HG03095 (cell line): ENCODE results near the gene GPX2.

Source experiments
- ATAC-seq: cut with Tn5 transposase; IDR thresholded peaks from one replicate; pipeline ENCODE4 v1.9.1; 2021; ENCODE audit warnings: moderate library complexity; ENCODE audit not compliant: unreplicated experiment

GPX2 gene

DNA sequence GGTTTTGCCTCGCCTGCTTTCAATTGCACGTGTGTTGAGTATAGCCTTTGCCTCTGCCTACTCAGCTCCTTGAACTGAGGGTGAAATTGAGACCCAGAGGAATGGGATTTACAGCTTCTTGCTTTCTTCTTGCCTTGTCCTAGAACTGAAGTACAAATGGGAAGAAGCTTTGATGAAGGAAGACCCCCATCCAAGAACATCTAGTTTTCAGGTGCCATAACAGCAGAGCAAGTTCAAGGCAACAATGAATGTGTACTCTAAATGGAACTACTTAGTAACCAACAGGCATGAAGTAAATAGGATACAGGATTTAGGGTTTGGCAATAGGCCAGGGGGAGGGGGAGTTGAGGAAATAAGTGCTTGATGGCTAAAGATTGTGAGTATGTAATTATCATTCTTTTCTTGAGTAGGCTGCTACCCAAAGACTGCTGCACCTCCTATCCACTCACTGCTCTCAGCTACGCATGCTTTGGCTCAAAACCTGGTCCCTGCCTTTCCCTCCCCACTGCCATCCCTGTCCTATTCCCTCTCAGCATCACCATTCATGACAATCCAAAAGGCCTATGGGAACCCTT is 2.1 kb downstream of the GPX2 start:
- no peak for ATAC-seq

DNA sequence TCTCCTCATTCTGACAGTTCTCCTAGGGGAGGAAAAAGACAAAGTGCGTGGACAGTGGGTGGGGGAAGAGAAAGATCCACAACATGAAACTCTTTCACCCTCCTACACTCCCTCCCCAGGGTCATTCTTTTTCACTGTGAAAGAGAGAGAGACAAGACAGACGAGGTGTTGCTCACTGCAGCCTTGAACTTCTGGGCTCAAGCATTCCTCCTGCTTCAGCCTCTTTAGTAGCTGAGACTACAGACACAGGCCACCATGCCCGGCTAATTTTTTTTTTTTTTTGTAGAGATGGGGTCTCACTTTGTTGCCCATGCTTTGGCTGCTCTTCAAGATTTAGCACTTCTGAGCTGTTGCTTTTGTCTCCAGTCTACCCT is 2.7 kb downstream of the GPX2 start:
- ATAC-seq, result no peak

DNA sequence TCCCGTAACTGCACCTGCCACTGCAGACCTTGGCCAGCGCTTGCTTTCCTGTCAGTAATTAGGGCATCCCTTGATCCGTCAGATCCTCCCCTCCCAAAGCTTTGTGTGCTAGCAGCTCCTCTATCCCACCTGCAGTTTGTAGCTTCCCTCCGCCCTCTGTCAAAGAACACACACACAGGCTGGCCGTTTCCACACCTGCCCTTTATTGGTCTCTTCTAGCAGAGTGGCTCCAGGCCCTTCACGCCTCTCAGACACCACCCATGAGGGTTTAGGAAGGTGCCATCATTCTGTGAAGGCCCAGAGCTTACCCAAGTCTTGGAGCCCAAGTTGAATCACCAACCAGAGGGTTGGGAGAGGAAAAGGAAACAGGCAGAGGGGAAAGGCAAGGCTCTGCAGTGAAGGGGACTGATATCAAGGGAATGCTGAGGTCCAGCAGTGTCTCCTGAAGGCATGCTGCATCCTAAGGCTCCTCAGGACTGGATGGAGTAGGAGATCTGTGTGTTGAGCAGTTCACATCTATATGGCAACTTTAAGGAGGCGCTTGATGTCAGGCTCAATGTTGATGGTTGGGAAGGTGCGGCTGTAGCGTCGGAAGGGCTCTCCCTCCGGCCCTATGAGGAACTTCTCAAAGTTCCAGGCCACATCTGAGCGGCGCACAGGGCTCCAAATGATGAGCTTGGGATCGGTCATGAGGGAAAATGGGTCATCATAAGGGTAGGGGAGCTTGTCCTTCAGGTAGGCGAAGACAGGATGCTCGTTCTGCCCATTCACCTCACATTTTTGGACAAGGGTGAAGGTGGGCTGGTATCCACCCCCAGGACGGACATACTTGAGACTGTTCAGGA is 3.4 kb downstream of the GPX2 start:
- ATAC-seq, result no peak

DNA sequence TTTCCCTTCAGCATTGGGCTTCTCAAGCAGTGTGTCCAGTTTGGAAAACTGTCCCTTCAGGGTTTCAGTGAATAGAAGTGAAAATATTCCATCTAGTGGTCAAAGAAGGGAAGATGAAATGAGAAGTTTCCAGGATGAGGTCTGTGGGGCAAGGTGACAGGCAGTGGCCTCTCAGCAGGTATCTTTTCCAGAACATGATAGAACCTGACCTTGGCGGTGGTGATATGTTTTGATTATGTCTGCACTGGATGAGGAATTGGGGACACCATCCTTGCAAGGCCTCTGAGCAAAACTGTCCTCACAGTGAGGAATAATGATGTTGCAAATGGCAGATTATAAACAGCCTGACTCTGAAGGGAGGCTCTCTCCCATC is 4.7 kb downstream of the GPX2 start:
- ATAC-seq, result no peak

DNA sequence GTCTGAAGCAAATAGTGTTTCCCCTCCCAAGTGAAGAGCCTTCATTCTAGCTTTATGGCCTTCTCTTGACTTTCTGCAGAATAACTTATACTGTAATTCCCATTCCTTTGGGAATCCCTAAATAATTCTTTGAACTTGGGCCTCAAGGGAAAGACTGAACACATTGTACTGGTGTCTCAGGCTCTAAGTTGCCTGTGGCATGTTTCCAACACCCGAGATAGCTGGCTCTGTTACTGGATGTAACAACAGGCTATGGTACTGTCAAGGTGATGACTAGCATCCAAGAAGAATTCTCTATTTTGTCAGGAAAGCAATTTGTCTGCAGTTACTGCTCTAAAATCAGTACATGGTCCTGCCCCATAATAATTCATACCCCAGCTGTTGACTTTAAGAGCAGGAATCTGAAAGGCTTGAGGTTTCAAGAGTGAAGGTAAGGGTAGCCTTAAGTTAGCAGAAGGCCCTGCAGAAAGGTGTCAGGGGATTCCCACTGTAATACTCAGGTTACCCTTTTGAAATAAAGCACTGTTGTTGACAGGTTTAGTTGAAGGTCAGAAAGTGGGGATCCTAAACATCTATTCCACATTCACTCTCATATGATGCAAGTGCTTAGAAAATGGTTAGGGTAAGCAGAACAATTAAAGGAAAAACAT is 5.2 kb downstream of the GPX2 start:
- no peak for ATAC-seq

DNA sequence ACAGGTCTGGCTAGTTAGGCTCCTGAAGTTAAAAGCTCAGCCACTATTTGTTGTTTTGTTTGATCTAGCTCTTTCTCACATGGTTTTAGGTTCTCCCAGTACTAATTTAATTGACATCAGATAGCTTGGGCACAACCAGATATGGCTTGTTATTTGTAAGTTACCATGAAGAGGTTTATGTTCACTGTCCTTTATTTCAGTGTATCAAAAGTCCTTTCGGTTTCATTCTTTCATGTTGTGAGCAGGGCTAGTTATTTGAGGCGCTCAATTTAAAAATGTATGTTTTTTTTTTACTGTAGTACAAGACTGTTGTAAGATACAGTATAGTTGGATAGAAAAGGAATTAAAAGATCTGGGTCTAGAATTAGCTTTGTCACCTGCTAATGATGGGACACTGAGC is 7.0 kb downstream of the GPX2 start:
- ATAC-seq, result no peak

DNA sequence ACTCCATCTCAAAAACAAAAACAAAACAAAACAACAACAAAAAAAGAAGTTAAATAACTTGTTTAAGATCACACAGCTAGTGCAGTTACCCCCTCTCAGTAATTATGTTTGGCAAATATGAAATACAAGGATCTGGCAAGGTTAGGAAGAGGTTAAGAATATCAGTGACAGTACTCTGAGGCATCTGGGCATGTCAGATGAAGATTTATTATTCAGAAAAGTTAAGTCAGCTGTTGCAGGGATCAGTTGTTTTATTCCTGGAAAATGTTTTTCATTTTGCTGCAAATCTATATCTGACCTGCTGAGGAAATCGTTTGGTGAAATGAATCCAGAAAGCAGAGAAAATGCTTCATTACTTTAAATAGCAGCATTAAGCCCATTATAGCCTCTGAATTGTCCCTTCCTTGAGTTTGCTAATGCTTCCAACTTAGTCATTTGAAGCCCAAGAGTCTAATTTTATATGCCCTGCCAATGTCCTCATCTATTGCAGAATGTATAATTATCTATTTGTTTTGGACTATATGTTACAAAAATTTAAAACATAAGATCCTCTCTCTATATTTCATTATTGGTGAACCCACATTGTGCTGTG is 8.1 kb downstream of the GPX2 start:
- ATAC-seq, result no peak

DNA sequence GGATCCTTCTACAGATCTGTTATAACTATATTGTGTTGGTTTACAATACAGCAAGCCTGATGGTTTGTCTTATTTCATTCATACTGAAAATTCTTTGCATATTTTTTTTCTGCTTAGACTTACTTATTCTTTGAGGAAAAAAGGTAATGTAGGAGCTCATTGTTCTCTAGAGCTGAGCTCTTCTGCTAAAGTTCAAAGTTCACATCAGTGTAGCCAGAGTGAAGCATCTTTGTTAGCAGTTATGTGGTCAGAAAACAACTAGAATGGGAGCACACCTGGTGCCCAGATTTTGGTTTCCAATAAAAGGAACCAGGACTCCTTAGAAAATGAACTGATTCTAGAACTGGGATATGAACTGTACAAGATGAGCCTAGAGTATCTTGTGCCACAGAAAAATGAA is 10.3 kb downstream of the GPX2 start:
- no peak for ATAC-seq

- ATAC-seq, result no peak
Observed at GRCh38 chr14:64931123-64931522, 11.4 kb downstream of the GPX2 start.

DNA sequence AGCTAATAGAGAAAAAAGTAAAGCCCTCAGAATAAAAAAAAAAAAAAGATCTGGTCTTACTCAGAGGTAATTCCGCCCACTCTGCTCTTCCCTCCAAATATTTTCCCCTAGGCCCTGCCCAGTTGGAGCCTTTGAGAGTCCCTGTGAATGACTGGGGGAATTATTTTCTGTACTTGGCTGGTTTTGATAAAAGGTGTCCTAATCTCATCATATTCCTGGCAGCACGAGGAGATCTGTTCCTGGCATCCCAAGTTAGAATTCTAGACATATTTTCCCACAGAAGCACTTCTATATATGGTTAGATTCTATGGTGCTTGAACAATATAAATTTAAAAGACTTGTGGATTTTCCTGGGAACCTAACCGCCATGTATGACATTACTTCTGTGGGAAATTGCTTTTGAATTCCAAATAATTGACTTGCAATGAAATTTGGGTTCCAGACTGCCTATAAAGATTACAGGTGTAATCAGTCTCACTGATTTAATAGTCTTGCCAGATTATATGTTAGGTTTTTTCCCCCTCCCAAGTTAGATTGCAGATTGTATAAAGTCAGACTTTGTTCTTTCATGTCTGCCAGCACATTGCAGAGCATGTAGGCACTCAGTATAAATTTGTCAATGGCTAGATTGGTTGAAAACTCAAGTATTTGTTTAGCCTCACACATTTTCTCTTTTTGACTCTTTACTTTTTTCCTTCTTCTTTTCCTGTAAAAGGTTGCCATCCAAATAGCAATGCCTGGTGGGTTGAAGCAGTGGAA is 12.3 kb downstream of the GPX2 start:
- ATAC-seq, result no peak

- ATAC-seq, result no peak
Observed at GRCh38 chr14:64929014-64929359, 13.6 kb downstream of the GPX2 start.

- peak; percentile 79 for ATAC-seq
Observed at GRCh38 chr14:64928239-64929013, 14.1 kb downstream of the GPX2 start.

DNA sequence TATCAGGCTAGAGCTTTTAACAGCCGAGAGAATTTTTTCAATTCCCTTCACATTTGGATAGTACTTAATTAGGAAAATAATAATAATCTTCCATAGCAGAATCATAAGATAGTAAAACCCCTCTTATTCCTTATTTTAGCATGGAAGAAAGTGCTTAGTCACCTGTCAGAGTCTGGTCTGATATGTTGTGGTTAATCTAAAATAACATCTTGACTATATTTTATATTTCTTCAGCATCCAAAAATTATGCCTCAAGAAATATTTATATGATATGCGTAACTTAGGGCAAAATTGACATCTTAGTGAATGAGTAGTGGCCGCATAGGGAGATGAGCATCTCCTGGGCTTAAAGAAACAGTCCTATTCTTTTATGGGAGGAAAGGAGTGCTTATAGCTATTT is 15.5 kb downstream of the GPX2 start:
- ATAC-seq, result no peak

DNA sequence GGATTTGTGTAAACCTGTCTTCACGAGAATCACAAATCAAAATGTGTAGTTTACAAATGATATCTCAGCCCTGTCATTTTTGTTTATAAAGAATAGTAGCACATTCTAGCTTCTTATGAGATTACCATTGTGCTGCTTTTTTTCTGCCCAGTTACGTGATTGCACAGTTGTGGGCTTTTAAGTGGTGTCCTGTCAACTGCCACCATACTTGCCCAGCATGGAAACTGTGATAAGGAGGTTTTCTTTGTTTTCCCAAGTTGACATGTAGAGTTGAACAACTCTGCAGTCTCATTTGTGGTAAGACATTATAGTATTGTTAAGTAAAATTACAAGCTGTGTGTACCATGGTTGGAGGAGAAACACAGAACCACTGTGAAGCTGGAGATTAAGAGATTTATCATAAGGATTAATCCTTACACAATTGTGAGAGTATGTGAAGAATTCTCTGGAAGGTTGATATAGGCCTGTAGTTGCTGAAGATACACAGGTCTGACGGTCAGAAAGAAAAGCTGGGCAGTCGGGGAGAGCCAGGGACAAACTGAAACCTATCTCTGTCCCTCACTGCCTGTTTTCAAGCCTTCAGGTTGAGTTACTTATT is 16.0 kb downstream of the GPX2 start:
- no peak for ATAC-seq

DNA sequence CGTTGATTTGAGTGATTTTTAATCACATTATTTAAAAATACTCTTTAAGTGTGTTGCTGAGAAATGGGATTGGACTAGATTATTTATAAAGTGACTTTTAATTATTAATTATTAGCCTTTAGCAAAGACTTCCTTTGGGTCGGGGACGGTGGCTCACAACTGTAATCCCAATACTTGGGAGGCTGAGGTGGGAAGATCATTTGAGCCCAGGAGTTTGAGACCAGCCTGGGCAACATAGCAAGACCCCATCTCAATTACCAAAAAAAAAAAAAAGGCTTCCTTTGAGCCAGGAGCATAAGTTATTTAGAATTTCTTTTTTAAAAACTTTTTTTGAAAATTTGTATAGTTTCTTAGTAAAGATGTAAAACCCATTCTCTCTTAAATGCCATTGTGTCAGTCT is 19.5 kb downstream of the GPX2 start:
- ATAC-seq, result no peak

- ATAC-seq, result no peak
Observed at GRCh38 chr14:64920465-64920864, 22.1 kb downstream of the GPX2 start.

DNA sequence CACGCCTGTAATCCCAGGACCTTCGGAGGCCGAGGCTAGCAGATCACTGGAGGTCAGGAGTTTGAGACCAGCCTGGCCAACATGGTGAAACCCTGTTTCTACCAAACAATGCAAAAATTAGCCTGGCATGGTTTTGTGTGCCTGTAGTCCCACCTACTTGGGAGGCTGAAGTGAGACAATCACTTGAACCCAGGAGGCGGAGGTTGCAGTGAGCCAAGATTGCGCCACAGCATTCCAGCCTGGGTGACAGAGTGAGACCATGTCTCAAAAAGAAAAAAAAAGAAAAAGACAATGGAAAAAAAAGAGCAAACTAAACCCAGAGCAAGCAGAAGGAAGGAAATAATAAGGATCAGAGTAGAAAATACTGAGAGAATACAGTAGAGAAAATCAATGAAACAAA is 22.9 kb downstream of the GPX2 start:
- no peak for ATAC-seq

- ATAC-seq, result no peak
Observed at GRCh38 chr14:64919215-64919614, 23.3 kb downstream of the GPX2 start.

DNA sequence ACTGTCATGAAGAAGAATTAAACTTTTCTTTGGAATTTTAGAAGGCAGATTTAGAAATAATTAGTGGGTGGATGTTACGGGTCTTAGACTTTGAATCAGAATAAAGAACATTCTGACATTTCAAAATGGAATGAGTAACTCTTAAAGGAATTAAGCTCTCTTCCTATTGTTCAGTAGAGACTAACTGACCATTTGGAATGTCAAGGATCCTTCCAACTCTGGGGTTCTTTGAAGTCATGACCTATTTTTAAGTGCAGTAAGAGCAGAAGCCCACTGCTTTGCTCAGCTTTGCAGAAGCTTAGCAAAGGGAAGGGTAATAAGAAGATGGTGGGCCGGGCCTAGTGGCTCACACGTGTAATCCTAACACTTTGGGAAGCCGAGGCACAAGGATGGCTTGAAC is 24.3 kb downstream of the GPX2 start:
- ATAC-seq, result no peak

- ATAC-seq, result no peak
Observed at GRCh38 chr14:64915797-64916196, 26.7 kb downstream of the GPX2 start.
